SK-MEL-5 (cell line): ENCODE measurements around the gene PLXNA4. TPM values are rescaled to one million over a fixed set of nuclear protein-coding genes. Genes with fewer than 3 reads are reported as not detected.
"Not testable (repeated sequence)": the region's sequence is repeated elsewhere in the genome, so short reads cannot be mapped to it uniquely, and the experiment has no call there.

Experiments
- DNase-seq: peaks from one replicate; pipeline ENCODE4 v3.0.0-alpha.2; 2016; ENCODE audit warnings: low read depth, low spot score
- in situ Hi-C: cut with HindIII; loops from 2 replicates; pipeline ENCODE4 v1.10.0; 2016; ENCODE audit warnings: low sequenced_read_pairs, high pct_unique_total_duplicates, low pct_unique_long_range_greater_than_20kb
- total RNA-seq: library from RNA; depleted of rRNA; stranded (reverse); fragments of >200 nt; shearing (Covaris generic); gene quantifications from 2 replicates; pipeline ENCODE4 v1.2.3, GENCODE V29; 2014

PLXNA4 gene
- total RNA-seq, 1 experiment from 2014 or later: 0.18 TPM

- in situ Hi-C loops: no loop called here
- no peak for DNase-seq
Observed at GRCh38 chr7:132199626-132200025, 376.6 kb downstream of the PLXNA4 start.

DNA sequence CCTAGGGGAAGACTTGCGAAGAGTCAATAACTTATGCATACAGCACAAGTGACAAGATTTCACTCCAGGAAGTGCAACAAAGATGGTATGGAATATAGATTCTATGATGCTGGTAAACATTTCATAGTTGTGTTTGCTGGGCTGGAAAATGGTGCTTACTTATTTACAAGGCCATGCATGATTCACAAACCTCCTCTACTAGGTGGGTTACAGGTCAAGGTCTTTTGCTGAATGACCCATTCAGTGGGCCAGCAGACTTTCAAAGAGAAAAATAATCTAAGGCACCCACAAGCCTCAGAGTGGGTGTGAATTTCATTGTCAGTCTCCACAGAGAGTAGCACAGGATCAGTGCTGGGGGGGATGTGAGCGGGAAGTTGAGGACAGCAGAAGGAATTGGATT, 378.5 kb downstream of the PLXNA4 start:
- no peak for DNase-seq
- in situ Hi-C loops: no loop called here

- in situ Hi-C loops: no loop called here
Observed at GRCh38 chr7:132193898-132194297, 382.4 kb downstream of the PLXNA4 start.

DNA sequence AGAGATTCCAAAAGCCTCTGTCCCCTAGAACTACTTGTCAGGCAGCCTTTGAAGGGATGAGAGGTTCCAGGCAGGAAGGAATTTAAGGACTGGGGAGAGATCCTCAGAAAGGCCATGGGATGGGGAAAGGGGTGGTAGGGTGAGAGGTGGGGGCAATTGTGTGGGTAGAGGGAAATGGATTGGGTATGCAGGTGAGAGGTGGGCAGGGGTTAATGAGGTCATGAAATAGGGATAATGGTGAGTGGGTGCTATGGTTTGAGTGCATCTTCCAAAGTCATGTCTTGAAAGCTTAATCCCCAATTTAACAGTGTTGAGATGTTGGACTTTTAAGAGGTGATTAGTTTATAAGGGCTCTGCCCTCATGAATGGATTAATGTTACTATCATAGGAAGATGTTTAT, 383.5 kb downstream of the PLXNA4 start:
- no peak for DNase-seq
- in situ Hi-C loops: no loop called here

More at GRCh38 chr7:132193898-132194297, 382.4 kb downstream of the PLXNA4 start:
- no peak for DNase-seq

DNA sequence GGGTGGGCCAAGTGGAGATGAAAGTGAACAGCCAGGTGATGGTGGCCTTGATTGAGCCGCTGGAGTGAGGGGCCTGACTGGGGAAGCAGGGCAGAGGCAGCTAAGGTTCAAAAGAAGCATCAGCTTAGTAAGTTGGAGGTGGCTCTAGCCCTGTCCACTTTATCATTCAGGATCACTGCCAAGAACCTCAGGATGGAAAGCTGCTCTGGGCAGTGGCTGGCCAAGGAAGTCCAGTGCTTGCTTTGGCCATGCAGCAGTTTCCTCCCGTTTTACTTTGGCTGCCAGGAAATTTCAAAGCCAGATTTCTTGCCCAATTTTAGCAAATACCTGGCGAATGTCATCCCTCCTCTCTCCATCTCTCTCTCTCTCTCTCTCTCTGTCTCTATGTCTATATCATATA, 384.9 kb downstream of the PLXNA4 start:
- in situ Hi-C loops: no loop called here
- no peak for DNase-seq

- in situ Hi-C loops: no loop called here
- DNase-seq: no peak
Observed at GRCh38 chr7:132190683-132191082, 385.6 kb downstream of the PLXNA4 start.

DNA sequence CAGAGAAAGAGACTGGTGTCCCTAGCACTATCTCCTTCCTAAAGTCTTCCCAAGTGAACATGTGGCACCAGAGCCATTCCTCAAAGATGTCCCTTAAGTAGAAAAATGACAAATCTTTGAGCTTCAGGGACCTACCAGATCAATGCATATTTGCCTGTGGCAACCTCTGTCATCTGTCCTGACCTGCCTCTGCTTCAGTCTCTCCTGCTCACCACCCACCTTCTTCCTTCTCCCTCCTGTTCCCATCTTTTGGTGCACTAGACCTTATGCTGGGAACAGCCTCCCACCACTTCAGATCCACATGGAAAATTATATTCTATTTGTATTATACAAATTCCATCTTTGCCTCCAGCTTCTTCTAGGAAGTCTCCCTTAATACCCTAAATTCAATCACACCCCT, 386.4 kb downstream of the PLXNA4 start:
- DNase-seq: no peak
- in situ Hi-C loops: no loop called here

- no peak for DNase-seq
- in situ Hi-C loops: no loop called here
Observed at GRCh38 chr7:132187869-132188789, 388.1 kb downstream of the PLXNA4 start.

- DNase-seq: no peak
- in situ Hi-C loops: no loop called here
Observed at GRCh38 chr7:132187391-132187790, 388.9 kb downstream of the PLXNA4 start.

GRCh38 chr7:132185150-132185549, 391.1 kb downstream of the PLXNA4 start:
- no peak for DNase-seq
- in situ Hi-C loops: no loop called here

GRCh38 chr7:132183781-132184380, 392.4 kb downstream of the PLXNA4 start:
- no peak for DNase-seq
- in situ Hi-C loops: no loop called here

- DNase-seq: no peak
- in situ Hi-C loops: no loop called here
Observed at GRCh38 chr7:132182992-132183391, 393.3 kb downstream of the PLXNA4 start.

- no peak for DNase-seq
- in situ Hi-C loops: no loop called here
Observed at GRCh38 chr7:132181946-132182685, 394.2 kb downstream of the PLXNA4 start.

- DNase-seq: no peak
- in situ Hi-C loops: no loop called here
Observed at GRCh38 chr7:132181371-132181770, 394.9 kb downstream of the PLXNA4 start.

- no peak for DNase-seq
- in situ Hi-C loops: no loop called here
Observed at GRCh38 chr7:132180481-132180880, 395.8 kb downstream of the PLXNA4 start.

GRCh38 chr7:132179681-132180080, 396.6 kb downstream of the PLXNA4 start:
- DNase-seq: no peak
- in situ Hi-C loops: no loop called here

DNA sequence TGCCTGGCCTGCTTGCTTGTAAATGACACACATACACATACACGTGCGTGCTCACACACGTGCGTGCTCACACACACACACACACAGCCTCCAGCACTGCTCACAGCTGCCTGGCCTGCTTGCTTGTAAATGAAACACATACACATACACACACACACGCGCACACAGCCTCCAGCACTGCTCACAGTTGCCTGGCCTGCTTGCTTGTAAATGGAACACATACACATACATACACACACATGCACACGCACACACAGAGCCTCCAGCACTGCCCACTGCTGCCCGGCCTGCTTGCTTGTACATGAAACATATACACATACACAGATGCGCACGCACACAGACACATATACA, 397.2 kb downstream of the PLXNA4 start:
- no peak for DNase-seq
- in situ Hi-C loops: no loop called here

DNA sequence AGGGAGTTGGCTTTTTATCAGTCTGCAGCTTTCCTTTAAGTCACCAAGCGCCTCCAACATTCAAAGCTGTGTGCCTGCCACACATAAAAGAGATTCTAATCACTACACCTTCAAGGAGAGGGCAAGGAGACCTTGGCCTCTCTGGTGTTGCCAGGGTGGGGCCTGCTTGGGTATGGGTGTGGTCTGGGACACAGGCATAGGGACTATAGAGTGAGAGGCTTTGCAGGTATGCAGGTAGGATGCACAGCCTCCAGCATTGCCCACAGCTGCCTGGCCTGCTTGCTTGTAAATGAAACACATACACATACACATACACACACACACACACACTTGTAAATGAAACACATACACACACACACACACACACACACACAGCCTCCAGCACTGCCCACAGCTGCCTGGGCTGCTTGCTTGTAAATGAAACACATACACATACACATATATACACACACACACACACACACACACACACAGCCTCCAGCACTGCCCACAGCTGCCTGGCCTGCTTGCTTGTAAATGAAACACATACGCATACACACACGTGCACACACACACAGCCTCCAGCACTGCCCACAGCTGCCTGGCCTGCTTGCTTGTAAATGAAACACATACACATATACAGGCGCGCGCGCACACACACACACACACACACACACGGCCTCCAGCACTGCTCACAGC, 397.7 kb downstream of the PLXNA4 start:
- in situ Hi-C loops, DNase-seq: not testable (repeated sequence)
